ENCODE measurements around the gene RNF39.
A peak's percentile ranks its signal among the peaks of the same experiment; 100 is the strongest.
"Not testable (repeated sequence)": the region's sequence is repeated elsewhere in the genome, so short reads cannot be mapped to it uniquely, and the experiment has no call there.

RNF39 gene

DNA sequence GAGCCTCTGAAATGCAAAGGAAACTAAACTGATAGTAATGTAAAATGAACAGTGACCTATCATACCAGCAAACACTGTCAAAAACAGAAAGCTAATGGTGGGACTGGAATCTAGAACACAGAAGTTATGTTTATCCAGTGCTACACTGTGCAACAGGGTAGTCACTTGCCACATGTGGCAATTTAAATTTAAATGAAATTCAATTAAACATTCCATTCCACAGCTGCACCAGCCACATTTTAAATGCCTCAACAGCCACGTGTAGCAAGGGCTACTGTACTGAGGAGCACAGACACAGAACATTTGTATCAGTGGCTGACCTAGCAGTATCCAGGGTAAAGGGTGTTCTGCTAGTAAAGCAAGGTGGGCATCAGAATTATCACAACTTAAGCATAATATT, 20.1 kb downstream of the RNF39 start:
- Mint-ChIP-seq H3K4me1 (ENCODE audit: low read depth) (peaks cover 25% of the 10 kb centered on the region), H3K36me3 (peaks cover 4% of the 10 kb centered on the region)

DNA sequence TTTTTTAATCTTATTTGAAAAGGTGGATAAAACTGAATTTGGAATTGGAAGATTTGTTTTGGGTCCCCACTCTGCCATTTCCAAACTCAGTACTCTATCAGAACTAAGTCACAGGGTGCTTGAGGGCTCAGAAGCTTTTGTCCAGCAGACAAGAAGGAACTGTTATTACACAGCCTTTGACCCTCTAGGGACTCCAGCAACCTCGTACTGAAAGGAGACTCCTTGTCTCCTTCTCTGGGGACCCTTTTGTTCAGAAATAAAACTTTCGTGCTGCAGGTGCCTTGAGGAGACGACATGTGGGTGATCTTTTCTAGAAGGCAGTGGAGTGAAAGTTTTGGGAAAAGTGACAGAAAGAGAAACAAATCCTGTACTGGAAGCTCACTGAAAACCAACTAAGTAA, 21.9 kb downstream of the RNF39 start:
- Mint-ChIP-seq H3K4me3 (no peak overlapping the region), H3K36me3 (peaks cover 4% of the 10 kb centered on the region), H3K9me3 (ENCODE audit: low read depth) (no peaks in the 10 kb centered on the region), H3K4me1 (ENCODE audit: low read depth) (peaks cover 13% of the 10 kb centered on the region), H3K27me3 (no peaks in the 10 kb centered on the region), H3K27ac (no peak overlapping the region)

More for the DNA sequence above, 20.1 kb downstream of the RNF39 start:
- Mint-ChIP-seq H3K27me3 (no peaks in the 10 kb centered on the region), H3K27ac (no peak overlapping the region), H3K4me3 (no peak overlapping the region), H3K9me3 (ENCODE audit: low read depth) (no peaks in the 10 kb centered on the region)

GRCh38 chr6:30047220-30047619, 28.3 kb downstream of the RNF39 start:
- H3K4me3 Mint-ChIP-seq: no peak overlapping the region
- no peaks in the 10 kb centered on the region for H3K9me3 Mint-ChIP-seq (ENCODE audit: low read depth)
- peaks cover 10% of the 10 kb centered on the region for H3K36me3 Mint-ChIP-seq
- no peaks in the 10 kb centered on the region for H3K27me3 Mint-ChIP-seq
- H3K4me1 Mint-ChIP-seq (ENCODE audit: low read depth): peaks cover 23% of the 10 kb centered on the region
- peak overlapping the region; percentile 1 for H3K27ac Mint-ChIP-seq

DNA sequence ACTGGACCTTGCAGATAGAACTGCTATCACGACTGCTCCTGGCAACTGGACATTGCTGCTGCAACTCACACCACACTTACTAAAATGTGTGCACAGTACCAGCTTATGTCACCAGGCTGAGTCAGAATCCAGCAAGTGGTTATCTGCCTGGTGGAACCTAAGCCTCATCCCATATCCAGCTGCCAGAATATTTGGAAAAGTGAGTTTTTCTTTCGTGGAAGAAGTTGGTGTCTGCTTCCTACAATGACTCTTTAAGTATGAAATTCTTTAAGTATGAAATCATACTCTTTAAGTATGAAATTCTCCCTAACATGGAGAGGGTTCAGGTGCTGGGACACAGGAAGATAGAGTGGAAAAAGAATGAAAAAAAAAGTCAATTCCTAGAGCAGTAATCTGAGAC, 30.9 kb downstream of the RNF39 start:
- Mint-ChIP-seq H3K9me3 (ENCODE audit: low read depth) (no peaks in the 10 kb centered on the region), H3K4me1 (ENCODE audit: low read depth) (peaks cover 23% of the 10 kb centered on the region), H3K36me3 (peaks cover 10% of the 10 kb centered on the region), H3K4me3 (no peak overlapping the region), H3K27ac (no peak overlapping the region), H3K27me3 (no peaks in the 10 kb centered on the region)

GRCh38 chr6:30043744-30044143, 31.8 kb downstream of the RNF39 start:
- H3K27ac Mint-ChIP-seq: no peak overlapping the region
- peaks cover 10% of the 10 kb centered on the region for H3K36me3 Mint-ChIP-seq
- H3K4me3 Mint-ChIP-seq: no peak overlapping the region
- H3K27me3 Mint-ChIP-seq: no peaks in the 10 kb centered on the region
- no peaks in the 10 kb centered on the region for H3K9me3 Mint-ChIP-seq (ENCODE audit: low read depth)
- peaks cover 23% of the 10 kb centered on the region for H3K4me1 Mint-ChIP-seq (ENCODE audit: low read depth)

GRCh38 chr6:30042914-30043313, 32.7 kb downstream of the RNF39 start:
- Mint-ChIP-seq H3K9me3 (ENCODE audit: low read depth) (no peaks in the 10 kb centered on the region), H3K27me3 (no peaks in the 10 kb centered on the region), H3K36me3 (peaks cover 7% of the 10 kb centered on the region), H3K4me1 (ENCODE audit: low read depth) (peaks cover 23% of the 10 kb centered on the region), H3K4me3 (no peak overlapping the region), H3K27ac (no peak overlapping the region)

DNA sequence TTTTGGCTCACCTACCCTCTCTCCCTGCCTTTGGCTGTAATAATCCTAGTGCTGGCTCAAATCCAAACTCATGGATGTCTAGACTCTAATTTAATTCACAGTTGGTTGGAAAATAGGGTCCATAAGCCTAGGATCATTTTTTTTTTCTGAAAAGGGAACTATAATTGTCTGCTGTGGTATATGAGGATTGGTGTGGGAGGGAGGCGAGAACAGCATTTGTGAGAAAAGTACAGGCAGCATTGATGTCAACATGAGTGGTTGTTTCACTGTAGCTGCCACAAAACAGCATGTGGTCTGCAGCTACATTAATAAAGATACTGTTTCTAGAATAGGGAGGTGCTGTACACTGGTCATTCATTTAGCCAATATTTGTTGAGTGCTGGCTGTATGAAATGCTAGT, 33.1 kb downstream of the RNF39 start:
- H3K36me3 Mint-ChIP-seq: peaks cover 7% of the 10 kb centered on the region
- peaks cover 21% of the 10 kb centered on the region for H3K4me1 Mint-ChIP-seq (ENCODE audit: low read depth)

DNA sequence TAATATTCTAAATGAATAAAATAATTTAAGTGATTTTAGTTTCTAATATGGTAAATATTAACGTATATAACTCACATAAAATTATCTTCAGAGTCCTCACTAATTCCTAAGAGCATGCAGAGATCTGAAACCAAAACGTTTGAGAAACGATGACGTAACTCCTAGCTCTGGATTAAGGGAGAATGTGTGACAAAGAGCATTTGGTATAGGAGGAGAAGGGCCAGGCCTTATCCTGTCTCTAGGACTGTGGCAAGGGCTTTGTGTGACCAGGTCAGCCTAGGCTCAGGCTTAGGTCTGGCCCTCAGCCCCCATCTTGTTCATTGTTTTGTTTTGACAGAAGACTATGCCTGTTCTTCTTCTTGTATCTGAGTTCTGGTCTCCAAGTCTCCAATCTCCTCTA, 33.7 kb downstream of the RNF39 start:
- no peak overlapping the region for H3K4me3 Mint-ChIP-seq
- no peak overlapping the region for H3K27ac Mint-ChIP-seq
- H3K4me1 Mint-ChIP-seq (ENCODE audit: low read depth): peaks cover 14% of the 10 kb centered on the region
- H3K27me3 Mint-ChIP-seq: no peaks in the 10 kb centered on the region
- H3K36me3 Mint-ChIP-seq: peaks cover 6% of the 10 kb centered on the region
- no peaks in the 10 kb centered on the region for H3K9me3 Mint-ChIP-seq (ENCODE audit: low read depth)

More for the DNA sequence above, 33.1 kb downstream of the RNF39 start:
- Mint-ChIP-seq H3K4me3 (no peak overlapping the region), H3K27me3 (no peaks in the 10 kb centered on the region), H3K9me3 (ENCODE audit: low read depth) (no peaks in the 10 kb centered on the region), H3K27ac (no peak overlapping the region)

GRCh38 chr6:30041221-30041620, 34.3 kb downstream of the RNF39 start:
- H3K9me3 Mint-ChIP-seq (ENCODE audit: low read depth): no peaks in the 10 kb centered on the region
- no peak overlapping the region for H3K27ac Mint-ChIP-seq
- peaks cover 7% of the 10 kb centered on the region for H3K36me3 Mint-ChIP-seq
- no peaks in the 10 kb centered on the region for H3K27me3 Mint-ChIP-seq
- H3K4me1 Mint-ChIP-seq (ENCODE audit: low read depth): peaks cover 12% of the 10 kb centered on the region
- no peak overlapping the region for H3K4me3 Mint-ChIP-seq

DNA sequence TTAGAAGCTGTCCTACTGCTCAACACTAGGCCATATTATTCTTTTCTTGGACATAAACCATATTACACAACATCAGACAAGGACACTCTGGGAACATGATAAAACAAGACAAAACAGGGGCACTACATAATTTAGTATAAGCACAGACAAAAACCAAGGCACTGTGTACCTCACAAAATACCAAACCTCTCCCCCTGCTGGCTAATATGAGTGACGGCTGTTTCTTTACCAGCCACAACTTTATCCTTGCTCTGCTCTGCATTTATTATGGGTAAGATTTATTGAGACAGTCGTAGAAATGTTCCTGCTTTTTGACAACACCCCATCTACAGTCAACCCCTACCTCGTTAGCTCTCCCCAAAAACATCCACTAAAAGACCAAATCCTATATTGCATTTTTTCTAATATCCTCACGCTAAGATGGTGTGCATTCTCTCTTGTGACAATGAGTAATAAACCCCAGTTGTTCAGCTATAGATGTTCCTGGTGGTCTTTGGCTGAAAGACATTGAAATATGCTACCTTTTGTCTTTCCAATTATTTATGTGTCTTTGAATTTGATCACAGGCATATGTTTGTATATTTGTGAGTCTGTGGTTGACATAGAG, 38.3 kb downstream of the RNF39 start:
- Mint-ChIP-seq H3K36me3 (peaks cover 26% of the 10 kb centered on the region), H3K27me3 (no peaks in the 10 kb centered on the region), H3K4me1 (ENCODE audit: low read depth) (peaks cover 5% of the 10 kb centered on the region), H3K4me3 (no peak overlapping the region), H3K9me3 (ENCODE audit: low read depth) (no peaks in the 10 kb centered on the region), H3K27ac (no peak overlapping the region)

GRCh38 chr6:30035784-30036183, 39.8 kb downstream of the RNF39 start:
- Mint-ChIP-seq H3K27ac (no peak overlapping the region), H3K27me3 (no peaks in the 10 kb centered on the region)

DNA sequence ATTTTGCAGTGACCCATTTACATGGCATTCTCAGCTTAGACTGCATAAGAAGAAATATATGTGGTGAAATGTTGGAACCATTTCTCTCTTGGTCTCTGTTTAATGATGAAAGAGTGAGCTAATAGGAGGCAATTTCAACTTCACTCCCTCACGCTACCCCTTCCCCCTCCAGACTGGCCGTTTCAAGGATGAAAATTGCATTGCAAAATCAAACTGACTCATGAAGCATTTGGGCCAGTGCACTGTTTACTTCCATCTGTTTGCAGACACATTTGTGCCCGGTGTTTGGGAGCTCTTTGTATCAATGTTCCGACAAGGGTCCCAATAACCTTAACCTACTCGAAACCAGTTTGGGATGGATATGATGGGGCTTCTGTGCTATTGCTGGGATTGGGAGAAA, 42.1 kb downstream of the RNF39 start:
- not testable (repeated sequence) for H3K27ac Mint-ChIP-seq; H3K4me3 Mint-ChIP-seq; H3K4me1 Mint-ChIP-seq (ENCODE audit: low read depth); H3K9me3 Mint-ChIP-seq (ENCODE audit: low read depth); H3K27me3 Mint-ChIP-seq
- peaks cover 32% of the 10 kb centered on the region for H3K36me3 Mint-ChIP-seq

More at GRCh38 chr6:30035784-30036183, 39.8 kb downstream of the RNF39 start:
- H3K4me1 Mint-ChIP-seq (ENCODE audit: low read depth): peaks cover 5% of the 10 kb centered on the region
- H3K4me3 Mint-ChIP-seq: no peak overlapping the region
- H3K9me3 Mint-ChIP-seq (ENCODE audit: low read depth): no peaks in the 10 kb centered on the region
- H3K36me3 Mint-ChIP-seq: peaks cover 26% of the 10 kb centered on the region

DNA sequence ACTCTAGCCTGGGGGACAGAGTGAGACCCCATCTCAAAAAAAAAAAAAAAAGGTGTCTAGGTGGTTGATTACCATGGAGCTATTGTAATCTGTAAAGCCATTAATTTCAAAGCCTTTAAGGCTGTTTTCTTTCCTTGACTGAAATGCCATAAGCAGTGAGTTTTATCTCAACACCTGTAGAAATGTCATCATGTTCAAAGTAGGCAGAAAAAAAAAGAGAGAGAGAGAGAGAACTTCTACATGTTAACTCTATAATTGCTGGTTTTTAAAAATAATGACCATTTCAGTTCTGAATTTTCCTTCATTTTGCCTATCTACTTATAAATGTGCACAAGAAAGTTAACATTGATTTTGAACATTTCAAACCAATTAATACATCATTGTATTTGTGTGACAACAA, 44.2 kb downstream of the RNF39 start:
- no peak overlapping the region for H3K4me3 Mint-ChIP-seq
- peaks cover 38% of the 10 kb centered on the region for H3K36me3 Mint-ChIP-seq
- H3K27me3 Mint-ChIP-seq: no peaks in the 10 kb centered on the region

GRCh38 chr6:30029588-30029987, 46.0 kb downstream of the RNF39 start:
- Mint-ChIP-seq H3K36me3 (peaks cover 31% of the 10 kb centered on the region), H3K27ac (no peak overlapping the region), H3K4me3 (no peak overlapping the region), H3K9me3 (ENCODE audit: low read depth) (no peaks in the 10 kb centered on the region), H3K4me1 (ENCODE audit: low read depth) (no peaks in the 10 kb centered on the region), H3K27me3 (no peaks in the 10 kb centered on the region)

More for the DNA sequence above, 44.2 kb downstream of the RNF39 start:
- H3K9me3 Mint-ChIP-seq (ENCODE audit: low read depth): no peaks in the 10 kb centered on the region
- H3K27ac Mint-ChIP-seq: no peak overlapping the region
- peaks cover 4% of the 10 kb centered on the region for H3K4me1 Mint-ChIP-seq (ENCODE audit: low read depth)

- peaks cover 20% of the 10 kb centered on the region for H3K36me3 Mint-ChIP-seq
- H3K27ac Mint-ChIP-seq: no peak overlapping the region
- no peaks in the 10 kb centered on the region for H3K4me1 Mint-ChIP-seq (ENCODE audit: low read depth)
- no peaks in the 10 kb centered on the region for H3K9me3 Mint-ChIP-seq (ENCODE audit: low read depth)
- no peak overlapping the region for H3K4me3 Mint-ChIP-seq
- no peaks in the 10 kb centered on the region for H3K27me3 Mint-ChIP-seq
These were observed 50.4 kb downstream of the RNF39 start for GRCh38 chr6:30025186-30025585.

- H3K9me3 Mint-ChIP-seq (ENCODE audit: low read depth); H3K27me3 Mint-ChIP-seq; H3K4me1 Mint-ChIP-seq (ENCODE audit: low read depth); H3K4me3 Mint-ChIP-seq; H3K27ac Mint-ChIP-seq: not testable (repeated sequence)
- H3K36me3 Mint-ChIP-seq: peaks cover 19% of the 10 kb centered on the region
These were observed 52.9 kb downstream of the RNF39 start for GRCh38 chr6:30022712-30023111.
